HUES48 (cell line): ENCODE data around the gene BICC1.

Experiments
- H3K27ac ChIP-seq: one replicate; pipeline ENCODE4 v1.7.0; 2013; ENCODE audit warnings: low read depth, low read length, inconsistent platforms
- H3K27me3 ChIP-seq: 2 replicates; pipeline ENCODE4 v1.6.1; 2013; ENCODE audit warnings: mild to moderate bottlenecking, low read length; ENCODE audit not compliant: control insufficient read depth, insufficient read depth
- H3K36me3 ChIP-seq: 2 replicates; pipeline ENCODE4 v1.6.1; 2013; ENCODE audit warnings: low read length; ENCODE audit not compliant: control insufficient read depth, insufficient read depth
- H3K4me1 ChIP-seq: 2 replicates; pipeline ENCODE4 v1.6.1; 2013; ENCODE audit warnings: mild to moderate bottlenecking, low read length; ENCODE audit not compliant: control insufficient read depth, insufficient read depth
- H3K4me3 ChIP-seq: 2 replicates; pipeline ENCODE4 v1.5.1; 2013; ENCODE audit warnings: mild to moderate bottlenecking, low read depth, low read length
- H3K9ac ChIP-seq: 2 replicates; pipeline ENCODE4 v1.6.1; 2013; ENCODE audit warnings: mild to moderate bottlenecking, low read depth, low read length, moderate library complexity
- H3K9me3 ChIP-seq: 2 replicates; pipeline ENCODE4 v1.6.1; 2013; ENCODE audit warnings: low read length; ENCODE audit not compliant: control insufficient read depth, insufficient read depth

BICC1 gene

GRCh38 chr10:58608826-58609531 lies 96.3 kb downstream of the BICC1 start:
- Histone ChIP-seq H3K27ac (no peak overlapping the region), H3K27me3 (no peaks in the 10 kb centered on the region), H3K4me1 (no peaks in the 10 kb centered on the region), H3K36me3 (no peaks in the 10 kb centered on the region), H3K9ac (no peak overlapping the region), H3K4me3 (no peak overlapping the region), H3K9me3 (no peaks in the 10 kb centered on the region)

- Histone ChIP-seq H3K36me3 (no peaks in the 10 kb centered on the region), H3K9ac (no peak overlapping the region), H3K27me3 (no peaks in the 10 kb centered on the region), H3K4me3 (no peak overlapping the region), H3K9me3 (no peaks in the 10 kb centered on the region), H3K27ac (no peak overlapping the region), H3K4me1 (no peaks in the 10 kb centered on the region)
Observed at GRCh38 chr10:58609532-58610150, 97.0 kb downstream of the BICC1 start.

- Histone ChIP-seq H3K4me3 (no peak overlapping the region), H3K27ac (no peak overlapping the region), H3K4me1 (no peaks in the 10 kb centered on the region), H3K9me3 (no peaks in the 10 kb centered on the region), H3K9ac (no peak overlapping the region), H3K27me3 (no peaks in the 10 kb centered on the region), H3K36me3 (no peaks in the 10 kb centered on the region)
Observed at GRCh38 chr10:58615237-58615935, 102.7 kb downstream of the BICC1 start.

- no peaks in the 10 kb centered on the region for H3K27me3 ChIP-seq
- no peak overlapping the region for H3K9ac ChIP-seq
- no peak overlapping the region for H3K27ac ChIP-seq
- H3K36me3 ChIP-seq: no peaks in the 10 kb centered on the region
- H3K4me3 ChIP-seq: no peak overlapping the region
- no peaks in the 10 kb centered on the region for H3K9me3 ChIP-seq
- H3K4me1 ChIP-seq: no peaks in the 10 kb centered on the region
Observed at GRCh38 chr10:58618158-58618676, 105.5 kb downstream of the BICC1 start.

GRCh38 chr10:58621379-58622077 lies 108.9 kb downstream of the BICC1 start:
- Histone ChIP-seq H3K9ac (no peak overlapping the region), H3K4me3 (no peak overlapping the region), H3K27ac (no peak overlapping the region), H3K36me3 (no peaks in the 10 kb centered on the region), H3K4me1 (no peaks in the 10 kb centered on the region), H3K27me3 (no peaks in the 10 kb centered on the region), H3K9me3 (no peaks in the 10 kb centered on the region)

GRCh38 chr10:58622246-58622645 lies 109.6 kb downstream of the BICC1 start:
- Histone ChIP-seq H3K36me3 (no peaks in the 10 kb centered on the region), H3K27me3 (no peaks in the 10 kb centered on the region), H3K27ac (no peak overlapping the region), H3K4me3 (no peak overlapping the region), H3K4me1 (no peaks in the 10 kb centered on the region), H3K9ac (no peak overlapping the region), H3K9me3 (no peaks in the 10 kb centered on the region)

- no peak overlapping the region for H3K27ac ChIP-seq
Observed at GRCh38 chr10:58625070-58625469, 112.4 kb downstream of the BICC1 start.

GRCh38 chr10:58627392-58627791 lies 114.7 kb downstream of the BICC1 start:
- Histone ChIP-seq H3K27me3 (no peaks in the 10 kb centered on the region), H3K36me3 (no peaks in the 10 kb centered on the region), H3K27ac (no peak overlapping the region), H3K4me3 (no peak overlapping the region), H3K9ac (no peak overlapping the region), H3K9me3 (no peaks in the 10 kb centered on the region), H3K4me1 (peaks cover 34% of the 10 kb centered on the region)

More at GRCh38 chr10:58625070-58625469, 112.4 kb downstream of the BICC1 start:
- H3K9ac ChIP-seq: no peak overlapping the region
- H3K4me1 ChIP-seq: peaks cover 11% of the 10 kb centered on the region
- no peaks in the 10 kb centered on the region for H3K9me3 ChIP-seq
- H3K36me3 ChIP-seq: no peaks in the 10 kb centered on the region
- H3K4me3 ChIP-seq: no peak overlapping the region
- no peaks in the 10 kb centered on the region for H3K27me3 ChIP-seq

- no peaks in the 10 kb centered on the region for H3K27me3 ChIP-seq
- peaks cover 36% of the 10 kb centered on the region for H3K4me1 ChIP-seq
- no peak overlapping the region for H3K4me3 ChIP-seq
- peak overlapping the region; percentile 86 for H3K27ac ChIP-seq
- no peaks in the 10 kb centered on the region for H3K9me3 ChIP-seq
- H3K9ac ChIP-seq: no peak overlapping the region
- no peaks in the 10 kb centered on the region for H3K36me3 ChIP-seq
Observed at GRCh38 chr10:58631715-58632114, 119.0 kb downstream of the BICC1 start.

- Histone ChIP-seq H3K4me3 (no peak overlapping the region), H3K27ac (peak overlapping the region; percentile 86), H3K27me3 (no peaks in the 10 kb centered on the region), H3K36me3 (no peaks in the 10 kb centered on the region), H3K9ac (no peak overlapping the region), H3K9me3 (no peaks in the 10 kb centered on the region), H3K4me1 (peaks cover 36% of the 10 kb centered on the region)
Observed at GRCh38 chr10:58632216-58632615, 119.5 kb downstream of the BICC1 start.
